Stimulated activated CD4-positive, alpha-beta T cell treated with anti-CD3 and anti-CD28 coated beads, TNF-alpha, amount 100 ng/mL, for 4 hours (primary cell): ENCODE measurements around the gene NXNL1.
A peak's percentile ranks its signal among the peaks of the same experiment; 100 is the strongest.
"Not testable (repeated sequence)": the region's sequence is repeated elsewhere in the genome, so short reads cannot be mapped to it uniquely, and the experiment has no call there.

Experiments
- DNase-seq, 3 experiments: peaks; one replicate each; pipeline ENCODE4 v3.0.0-alpha.2; 2020; ENCODE audit warnings: low read depth in 3 of 3

NXNL1 gene, protein sequence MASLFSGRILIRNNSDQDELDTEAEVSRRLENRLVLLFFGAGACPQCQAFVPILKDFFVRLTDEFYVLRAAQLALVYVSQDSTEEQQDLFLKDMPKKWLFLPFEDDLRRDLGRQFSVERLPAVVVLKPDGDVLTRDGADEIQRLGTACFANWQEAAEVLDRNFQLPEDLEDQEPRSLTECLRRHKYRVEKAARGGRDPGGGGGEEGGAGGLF

GRCh38 chr19:17460372-17461230 is at the start of gene NXNL1:
TSS of gene NXNL1 (minus strand) at chr19:17460926. CDS start at chr19:17460869, 57 bp downstream.
- no peak for DNase-seq

GRCh38 chr19:17508558-17508933 is 47.8 kb upstream of the NXNL1 start:
- not testable (repeated sequence) for DNase-seq

DNA sequence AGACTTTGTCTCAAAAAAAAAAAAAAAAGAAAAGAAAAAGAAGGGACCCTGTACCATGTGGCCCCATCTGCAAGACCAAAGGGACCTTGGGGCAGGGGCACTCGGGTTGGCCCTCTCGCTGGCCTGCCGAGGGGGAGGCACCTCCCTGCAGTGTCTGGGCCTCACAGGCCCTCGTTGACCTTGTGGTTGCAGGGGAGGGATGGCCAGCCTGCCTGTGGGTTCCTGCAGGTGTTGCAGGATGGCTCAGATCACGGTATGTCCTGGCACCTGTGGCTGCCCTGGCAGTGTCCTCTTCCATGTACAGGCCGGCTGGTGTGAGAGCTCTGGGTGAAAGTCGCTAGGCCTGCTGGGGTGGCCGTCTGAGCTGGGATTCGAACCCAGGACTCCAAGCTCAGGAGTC is 46.0 kb upstream of the NXNL1 start:
- DNase-seq, result no peak

DNA sequence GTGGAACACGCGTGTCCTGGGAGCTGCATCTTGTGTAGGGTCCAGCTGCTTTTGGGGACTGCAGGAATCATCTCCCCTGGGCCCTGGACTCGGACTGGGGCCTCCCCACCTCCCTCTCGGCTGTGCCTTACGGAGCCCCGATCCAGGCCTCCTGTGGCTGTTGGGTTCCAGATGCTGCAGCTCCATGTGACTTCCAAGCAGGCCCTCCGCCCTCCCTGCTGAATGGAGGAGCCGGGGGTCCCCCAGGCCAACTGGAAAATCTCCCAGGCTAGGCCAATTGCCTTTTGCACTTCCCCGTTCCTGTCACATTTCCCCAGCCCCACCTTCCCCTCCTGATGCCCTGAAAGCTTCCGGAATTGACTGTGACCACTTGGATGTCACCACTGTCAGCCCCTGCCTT is 44.5 kb upstream of the NXNL1 start:
- no peak for DNase-seq

DNA sequence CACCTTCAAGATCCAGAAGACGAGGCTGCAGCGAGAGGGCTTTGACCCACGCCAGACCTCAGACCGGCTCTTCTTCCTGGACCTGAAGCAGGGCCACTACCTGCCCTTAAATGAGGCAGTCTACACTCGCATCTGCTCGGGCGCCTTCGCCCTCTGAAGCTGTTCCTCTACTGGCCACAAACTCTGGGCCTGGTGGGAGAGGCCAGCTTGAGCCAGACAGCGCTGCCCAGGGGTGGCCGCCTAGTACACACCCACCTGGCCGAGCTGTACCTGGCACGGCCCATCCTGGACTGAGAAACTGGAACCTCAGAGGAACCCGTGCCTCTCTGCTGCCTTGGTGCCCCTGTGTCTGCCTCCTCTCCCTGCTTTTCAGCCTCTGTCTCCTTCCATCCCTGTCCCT is 43.7 kb upstream of the NXNL1 start:
- DNase-seq, result no peak

- DNase-seq, result no peak
Measured at GRCh38 chr19:17504030-17504429, 43.3 kb upstream of the NXNL1 start.

DNA sequence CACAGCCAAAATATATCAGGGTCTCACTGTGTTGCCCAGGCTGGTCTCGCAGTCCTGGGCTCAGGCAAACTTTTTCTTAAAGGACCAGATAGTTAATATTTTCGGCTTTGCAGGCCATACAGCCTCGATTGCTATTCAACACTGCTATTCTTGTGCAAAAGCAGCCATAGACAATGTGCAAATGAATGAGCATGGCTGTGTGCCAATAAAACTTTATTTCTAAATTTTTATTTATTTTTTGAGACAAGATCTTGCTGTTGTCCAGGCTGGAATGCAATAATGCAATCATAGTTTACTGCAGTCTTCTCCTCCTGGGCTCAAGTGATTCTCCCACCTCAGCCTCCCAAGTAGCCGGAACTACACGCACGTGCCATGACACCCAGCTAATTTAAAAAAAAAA is 42.5 kb upstream of the NXNL1 start:
- no peak for DNase-seq

GRCh38 chr19:17500447-17501198 is 39.9 kb upstream of the NXNL1 start:
- no peak for DNase-seq

DNA sequence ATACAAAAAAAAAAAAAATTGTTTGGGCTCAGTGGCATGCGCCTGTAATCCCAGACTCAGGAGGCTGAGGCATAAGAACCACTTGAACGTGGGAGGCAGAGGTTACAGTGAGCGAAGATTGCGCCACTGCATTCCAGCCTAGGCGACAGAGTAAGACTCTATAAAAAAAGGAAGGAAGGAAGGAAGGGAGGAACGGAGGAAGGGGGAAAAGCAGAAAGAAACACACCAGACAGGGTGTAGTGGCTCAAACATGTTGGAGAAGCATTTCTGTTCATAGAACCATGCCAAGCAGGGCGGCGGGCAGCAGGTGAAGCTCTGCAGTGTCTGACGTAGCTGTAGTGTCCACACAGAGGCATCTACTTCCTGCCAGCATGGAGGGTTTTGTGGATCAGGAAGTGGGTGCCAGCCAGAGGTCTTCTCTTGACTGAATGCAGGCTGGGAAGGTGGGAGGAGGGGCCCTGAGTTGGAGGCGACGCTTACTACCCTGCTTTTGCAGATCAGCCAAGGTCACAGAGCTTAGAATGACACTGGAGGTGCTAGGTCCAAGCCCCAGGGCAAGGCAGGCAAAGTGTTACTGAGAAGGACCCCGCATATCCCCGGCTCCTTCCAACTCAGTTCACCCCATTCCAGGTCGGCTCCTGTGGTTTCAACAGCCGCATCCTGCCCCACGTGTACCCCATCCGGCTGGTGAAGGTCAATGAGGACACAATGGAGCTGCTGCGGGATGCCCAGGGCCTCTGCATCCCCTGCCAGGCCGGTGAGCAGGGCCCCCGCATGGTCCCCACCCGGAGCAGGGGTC is 39.1 kb upstream of the NXNL1 start:
- DNase-seq, result no peak

DNA sequence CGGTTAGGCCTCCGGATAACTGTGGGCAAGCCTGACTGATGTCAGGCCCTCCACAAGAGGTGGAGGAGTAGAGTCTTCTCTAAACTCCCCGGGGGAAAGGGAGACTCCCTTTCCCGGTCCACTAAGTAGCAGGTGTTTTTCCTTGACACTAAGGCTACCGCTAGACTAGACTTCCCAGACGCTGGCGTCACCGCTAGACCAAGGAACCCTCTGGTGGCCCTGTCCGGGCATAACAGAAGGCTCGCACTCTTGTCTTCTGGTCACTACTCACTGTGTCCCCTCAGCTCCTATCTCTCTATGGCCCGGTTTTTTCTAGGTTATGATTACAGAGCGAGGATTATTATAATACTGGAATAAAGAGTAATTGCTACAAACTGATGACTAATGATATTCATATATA is 38.3 kb upstream of the NXNL1 start:
- DNase-seq, result not testable (repeated sequence)

DNA sequence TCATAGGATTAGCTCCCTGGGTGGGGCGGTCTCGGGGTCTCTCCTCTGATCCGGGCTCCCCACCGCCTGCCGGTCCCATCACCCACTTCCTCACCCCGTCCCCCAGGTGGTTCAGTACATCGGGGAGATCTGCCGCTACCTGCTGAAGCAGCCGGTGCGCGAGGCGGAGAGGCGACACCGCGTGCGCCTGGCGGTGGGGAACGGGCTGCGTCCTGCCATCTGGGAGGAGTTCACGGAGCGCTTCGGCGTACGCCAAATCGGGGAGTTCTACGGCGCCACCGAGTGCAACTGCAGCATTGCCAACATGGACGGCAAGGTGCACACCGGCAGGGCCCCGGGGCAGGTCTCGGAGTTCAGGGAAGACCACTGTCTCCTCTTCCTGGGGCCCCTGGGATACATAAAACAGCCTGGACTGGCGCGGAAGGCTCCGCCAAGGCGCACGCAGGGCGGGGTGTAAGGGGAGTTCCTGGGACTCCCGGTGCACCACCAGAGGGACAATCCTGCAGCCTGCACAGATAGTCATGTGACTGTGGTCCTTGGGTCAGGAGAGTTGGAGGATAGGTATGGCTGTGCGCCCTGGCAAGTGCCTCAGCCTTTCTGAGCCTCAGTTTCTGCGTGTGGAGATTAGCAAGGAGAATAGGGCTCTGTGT is 36.5 kb upstream of the NXNL1 start:
- no peak for DNase-seq

DNA sequence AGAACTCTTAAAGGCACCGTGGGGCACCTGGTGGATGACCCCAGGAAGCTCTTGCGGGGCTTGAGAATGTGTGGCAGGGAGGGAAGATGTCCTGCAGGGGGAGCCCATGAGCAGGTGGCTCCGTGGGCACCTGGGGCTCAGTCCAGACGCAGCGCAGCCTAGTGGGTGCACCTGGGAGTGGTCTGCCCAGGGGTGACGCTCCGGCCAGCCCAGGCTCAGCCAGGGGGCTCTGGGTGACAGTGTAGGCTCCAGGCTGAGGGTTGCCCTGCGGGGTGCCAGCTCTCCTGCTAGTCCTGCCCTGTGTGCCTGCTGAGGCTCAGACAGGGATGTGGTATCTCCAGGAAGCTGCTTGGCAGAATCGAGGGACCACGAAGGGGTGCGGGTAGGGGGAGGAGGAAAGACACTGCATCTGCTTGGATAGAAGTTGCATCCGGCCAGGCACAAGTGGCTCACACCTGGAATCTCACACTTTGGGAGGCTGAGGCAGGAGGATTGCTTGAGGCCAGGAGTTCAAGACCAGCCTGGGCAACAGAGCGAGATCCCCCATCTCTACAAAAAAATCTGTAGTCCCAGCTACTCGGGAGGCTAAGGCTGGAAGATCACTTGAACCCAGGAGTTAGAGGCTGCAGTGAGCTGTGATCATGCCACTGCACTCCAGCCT is 35.7 kb upstream of the NXNL1 start:
- peak; percentile 57 to 68 (median 61) for DNase-seq

DNA sequence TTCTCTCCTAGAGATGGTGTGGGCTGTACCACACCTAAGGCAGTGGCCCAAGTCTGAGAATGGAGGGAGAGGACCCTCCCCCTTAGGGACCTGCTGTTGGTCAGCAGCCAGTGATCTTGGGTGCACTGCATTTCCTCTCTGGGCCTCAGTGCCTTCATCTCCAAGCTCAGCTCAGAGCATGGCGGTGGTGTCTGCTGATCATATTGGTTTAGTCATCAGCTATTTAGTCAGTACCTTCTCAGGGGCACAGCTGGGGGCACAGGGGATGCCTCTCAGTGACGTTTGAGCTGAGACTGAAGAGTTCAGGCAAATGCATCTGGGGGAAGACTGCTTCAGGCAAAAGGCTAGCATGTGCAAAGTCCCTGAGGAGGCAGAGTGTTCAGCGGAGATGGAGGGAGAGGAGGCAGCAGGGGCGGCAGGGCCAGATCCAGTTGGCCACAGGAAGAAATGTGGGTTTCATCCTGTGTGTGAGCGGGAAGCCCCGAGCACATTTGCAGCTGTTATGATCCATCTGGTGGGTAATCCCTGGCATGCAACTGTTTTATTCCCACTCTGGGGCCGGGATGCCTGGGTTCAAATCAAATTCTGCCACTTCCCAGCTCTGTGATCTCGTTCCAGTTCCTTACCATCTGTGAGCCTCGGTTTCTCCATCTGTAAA is 35.0 kb upstream of the NXNL1 start:
- DNase-seq, result no peak

DNA sequence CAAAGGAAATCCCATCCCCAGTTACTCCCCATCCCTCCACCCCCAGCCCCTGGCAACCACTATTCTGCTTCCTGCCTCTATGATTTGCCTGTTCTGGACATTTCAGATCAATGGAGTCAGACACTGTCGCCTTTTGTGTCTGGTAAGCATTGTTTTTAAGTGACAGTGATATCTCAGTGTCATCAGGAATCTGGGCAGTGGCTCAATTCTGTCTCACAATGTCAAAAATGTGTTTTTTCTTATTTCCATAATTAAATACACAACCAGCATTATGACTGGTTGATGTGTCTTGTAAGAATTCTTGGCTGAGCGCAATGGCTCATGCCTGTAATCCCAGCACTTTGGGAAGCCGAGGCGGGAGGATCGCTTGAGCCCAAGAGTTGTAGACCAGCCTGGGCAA is 30.6 kb upstream of the NXNL1 start:
- no peak for DNase-seq

DNA sequence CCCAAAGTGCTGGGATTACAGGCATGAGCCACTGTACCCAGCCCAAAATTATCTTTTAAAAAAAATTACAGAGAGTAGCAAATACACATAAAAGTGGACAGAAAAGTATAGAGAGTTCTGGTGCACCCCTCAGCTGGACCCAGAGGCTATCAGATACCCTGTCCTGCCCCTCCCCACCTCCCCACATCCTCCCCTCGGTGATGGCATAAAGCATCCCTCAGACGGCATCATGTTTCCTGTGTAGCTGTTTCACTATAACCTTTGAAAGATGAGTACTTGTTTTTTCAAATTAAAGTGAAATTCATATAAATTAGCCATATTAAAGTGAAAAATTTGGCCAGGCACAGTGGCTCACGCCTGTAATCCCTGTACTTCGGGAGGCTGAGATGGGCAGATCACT is 29.7 kb upstream of the NXNL1 start:
- no peak for DNase-seq

DNA sequence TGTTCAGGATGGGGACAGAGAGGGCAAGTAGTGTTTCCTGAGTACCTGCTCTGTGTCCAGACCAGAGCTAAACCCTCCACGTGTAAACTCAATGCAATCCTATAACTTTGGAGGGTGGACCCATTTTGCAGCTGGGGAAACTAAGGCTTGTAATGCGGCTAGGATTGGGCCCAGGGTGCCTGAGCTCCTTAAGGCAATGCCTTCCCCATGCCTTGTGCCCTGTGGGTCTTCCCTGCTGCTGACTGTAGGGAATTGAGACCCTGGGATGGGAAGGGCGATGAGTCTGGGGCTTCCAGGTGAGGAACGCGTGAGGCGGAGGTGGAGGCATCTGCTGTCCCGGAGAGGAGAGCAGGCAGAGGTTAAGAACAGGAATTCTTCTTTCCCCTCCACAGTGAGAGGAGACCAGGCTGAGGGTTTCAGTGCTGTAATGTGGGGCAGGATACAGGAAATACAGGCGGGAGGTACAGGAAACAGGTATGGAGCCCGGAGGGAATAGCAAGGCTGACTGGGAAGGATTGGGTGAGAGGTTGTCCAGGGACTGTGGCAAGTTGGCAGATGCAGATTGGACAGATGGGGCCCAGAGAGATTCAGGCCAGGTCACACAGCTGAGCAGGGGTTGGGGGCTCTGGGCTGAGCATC is 28.8 kb upstream of the NXNL1 start:
- DNase-seq, result no peak

DNA sequence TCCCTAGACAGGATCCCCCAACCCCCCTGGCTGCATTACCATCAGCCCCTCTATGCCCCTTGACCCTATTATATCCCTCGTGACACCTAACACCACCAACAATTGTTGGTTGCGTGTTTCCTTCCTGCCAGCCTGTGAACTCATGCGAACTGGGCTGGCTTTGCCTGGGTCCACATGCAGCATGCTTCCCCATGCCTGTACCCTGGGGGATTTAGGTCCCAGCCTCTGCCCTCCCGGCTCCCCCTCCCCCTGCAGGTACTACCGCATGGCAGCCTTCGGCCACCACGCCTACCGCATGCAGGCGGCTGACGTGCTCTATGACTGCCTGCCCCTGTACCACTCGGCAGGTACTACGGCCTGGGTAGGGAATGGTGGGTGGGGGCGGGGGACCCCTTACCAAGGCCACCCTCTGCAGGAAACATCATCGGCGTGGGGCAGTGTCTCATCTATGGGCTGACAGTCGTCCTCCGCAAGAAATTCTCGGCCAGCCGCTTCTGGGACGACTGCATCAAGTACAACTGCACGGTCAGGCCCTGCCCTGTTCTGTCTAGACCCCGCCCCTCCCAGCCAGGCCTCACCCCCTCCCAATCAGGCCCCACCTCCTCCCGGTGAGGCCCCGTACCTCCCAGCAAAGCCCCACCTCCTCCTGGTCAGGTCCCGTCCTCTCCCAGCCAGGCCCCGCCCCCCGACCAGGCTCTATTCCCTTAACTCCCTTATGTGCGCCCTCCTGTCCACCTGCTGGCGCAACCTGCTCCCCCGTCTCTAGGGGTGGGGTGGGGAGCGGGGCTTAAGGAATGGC is 28.1 kb upstream of the NXNL1 start:
- DNase-seq, result peak; percentile 48 to 58 (median 57)

- DNase-seq, result no peak
Measured at GRCh38 chr19:17487284-17488121, 26.8 kb upstream of the NXNL1 start.
